ENCODE results near the gene PDE4D. TPM values are rescaled to one million over a fixed set of nuclear protein-coding genes. Genes with fewer than 3 reads are reported as not detected.

The PDE4D gene
- total and polyA plus RNA-seq, 2 donors (not counting 3 experiments of a cell fraction or from before 2014, with no cell fraction given) = 34.5 to 51.2 TPM

DNA sequence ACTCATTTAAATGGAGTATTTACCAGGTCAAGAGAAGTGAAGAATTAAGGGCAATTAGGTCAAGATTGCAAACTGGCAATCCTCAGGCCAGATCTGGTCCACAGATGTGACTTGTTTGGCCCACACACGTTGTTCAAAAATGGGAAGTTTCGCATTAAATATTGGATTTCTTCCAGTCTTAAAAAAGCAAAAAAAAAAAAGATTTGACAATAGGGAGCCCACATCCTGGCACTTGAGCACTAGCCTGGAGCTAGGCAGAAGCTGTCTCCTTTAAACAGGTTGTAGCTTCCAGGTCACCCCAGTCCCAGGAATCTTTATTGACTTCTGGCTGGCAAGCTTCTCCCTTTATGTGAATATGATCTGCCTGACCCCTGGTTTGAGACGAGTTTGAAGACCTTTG is 790.2 kb downstream of the PDE4D start:
- BruUV-seq (replicated peaks) = no TSS peak
- ChIA-PET POLR2A (no interaction called here), CTCF (no interaction called here)
- no peak overlapping the region for H3K4me2 ChIP-seq (ENCODE audit: insufficient read depth, low read length)
- H3K36me3 ChIP-seq (ENCODE audit: control insufficient read depth in 2 of 2, extremely low read depth in 1 of 2, insufficient read depth in 2 of 2, low read length in 2 of 2) = no peaks in the 10 kb centered on the region
- FAIRE-seq (no peak), DNase-seq (ENCODE audit: low read depth, low spot score) (no peak)
- H3K4me1 ChIP-seq (ENCODE audit: control insufficient read depth, extremely low read depth, insufficient read depth, low read length) = no peaks in the 10 kb centered on the region
- intact Hi-C loops (cut with micrococcal nuclease) (no loop called here), dilution Hi-C loops (cut with MboI; ENCODE audit: extremely low pct_ligation_motif_present, low sequenced_read_pairs) (no loop called here)
- no peak overlapping the region for H3K27ac ChIP-seq (ENCODE audit: insufficient read depth, low read depth, low read length)
- no peaks in the 10 kb centered on the region for H3K27me3 ChIP-seq (ENCODE audit: control insufficient read depth in 2 of 2, insufficient read depth in 2 of 2, low read length in 2 of 2)
- no peak overlapping the region for H2AFZ ChIP-seq (ENCODE audit: low read depth, low read length)
- H3K79me2 ChIP-seq (ENCODE audit: control insufficient read depth, insufficient read depth, low read length) = no peaks in the 10 kb centered on the region
- H3K9ac ChIP-seq (replicated peaks; ENCODE audit: extremely low read depth, insufficient read depth, low read length) = no peak overlapping the region
- no peaks in the 10 kb centered on the region for H3K9me3 ChIP-seq (replicated peaks; ENCODE audit: control insufficient read depth, insufficient read depth, low read length)
- H3K9me1 ChIP-seq (replicated peaks; ENCODE audit: control insufficient read depth, extremely low read depth, insufficient read depth, low read length) = no peaks in the 10 kb centered on the region
- no peaks in the 10 kb centered on the region for H4K20me1 ChIP-seq (replicated peaks; ENCODE audit: control insufficient read depth, extremely low read depth, insufficient read depth, low read length)
- H3K4me3 ChIP-seq (replicated peaks in 1 of 3; ENCODE audit: insufficient read depth in 1 of 3, low read depth in 1 of 3, low read length in 3 of 3) = no peak overlapping the region
- no peak for TF ChIP-seq POLR2AphosphoS5 (IDR thresholded peaks at IDR 0.05; ENCODE audit: insufficient read depth, low read depth, low read length)

DNA sequence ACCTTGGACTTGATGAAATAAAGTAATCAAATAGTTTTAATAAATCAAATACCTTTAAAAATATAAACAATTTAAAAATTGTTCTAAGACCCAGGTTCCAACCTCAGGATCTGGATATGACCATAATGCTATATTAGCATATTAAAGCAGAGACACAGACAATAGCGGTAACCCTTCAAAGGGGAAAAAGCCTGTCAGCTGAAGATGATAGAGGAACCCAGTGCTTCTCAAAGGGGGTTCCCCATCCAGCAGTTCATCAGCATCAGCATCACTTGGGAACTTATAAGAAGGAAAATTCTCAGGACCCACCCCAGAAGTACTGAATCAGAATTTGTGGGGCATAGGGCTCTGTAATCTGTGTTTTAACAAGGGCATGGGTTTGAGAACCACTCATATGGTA is 791.1 kb downstream of the PDE4D start:
- CTCF ChIA-PET = no interaction called here
- BruUV-seq (replicated peaks) = no TSS peak

More for the DNA sequence above, 791.1 kb downstream of the PDE4D start:
- no peaks in the 10 kb centered on the region for H3K79me2 ChIP-seq (ENCODE audit: control insufficient read depth, insufficient read depth, low read length)
- POLR2A ChIA-PET = no interaction called here
- intact Hi-C loops (cut with micrococcal nuclease) = no loop called here
- H3K9ac ChIP-seq (replicated peaks; ENCODE audit: extremely low read depth, insufficient read depth, low read length) = no peak overlapping the region
- no peak for TF ChIP-seq EZH2 (IDR thresholded peaks at IDR 0.05; ENCODE audit: borderline replicate concordance, low read depth, low read length, severe bottlenecking)
- TF ChIP-seq JUN (IDR thresholded peaks at IDR 0.05; ENCODE audit: borderline replicate concordance, insufficient read depth, insufficient read length, low read depth) = no peak
- no peak for TF ChIP-seq FOS (IDR thresholded peaks at IDR 0.05; ENCODE audit: borderline replicate concordance, insufficient read depth, low read length)
- no peak for TF ChIP-seq MAX (IDR thresholded peaks at IDR 0.05; ENCODE audit: insufficient read depth, insufficient read length)
- TF ChIP-seq GATA2 (IDR thresholded peaks at IDR 0.05; ENCODE audit: insufficient read depth, insufficient read length, low read depth, low read length) = no peak
- TF ChIP-seq POLR2AphosphoS5 (IDR thresholded peaks at IDR 0.05; ENCODE audit: insufficient read depth, low read depth, low read length) = no peak
- TF ChIP-seq POLR2A (IDR thresholded peaks at IDR 0.05; ENCODE audit: low read depth, low read length) = no peak
- no peak for TF ChIP-seq CTCF (IDR thresholded peaks at IDR 0.05; ENCODE audit: extremely low read depth in 1 of 2, insufficient read depth in 1 of 2, low read depth in 1 of 2, low read length in 2 of 2)
- TF ChIP-seq MYC (IDR thresholded peaks at IDR 0.05; ENCODE audit: low read depth, low read length) = no peak
- no peaks in the 10 kb centered on the region for H4K20me1 ChIP-seq (replicated peaks; ENCODE audit: control insufficient read depth, extremely low read depth, insufficient read depth, low read length)
- no peaks in the 10 kb centered on the region for H3K36me3 ChIP-seq (ENCODE audit: control insufficient read depth in 2 of 2, extremely low read depth in 1 of 2, insufficient read depth in 2 of 2, low read length in 2 of 2)
- H3K9me3 ChIP-seq (replicated peaks; ENCODE audit: control insufficient read depth, insufficient read depth, low read length) = no peaks in the 10 kb centered on the region
- H3K27ac ChIP-seq (ENCODE audit: insufficient read depth, low read depth, low read length) = no peak overlapping the region
- dilution Hi-C loops (cut with MboI; ENCODE audit: extremely low pct_ligation_motif_present, low sequenced_read_pairs) = no loop called here
- FAIRE-seq (no peak), DNase-seq (ENCODE audit: low read depth, low spot score) (no peak)
- no peak overlapping the region for H3K4me3 ChIP-seq (replicated peaks in 1 of 3; ENCODE audit: insufficient read depth in 1 of 3, low read depth in 1 of 3, low read length in 3 of 3)
- no peaks in the 10 kb centered on the region for H3K9me1 ChIP-seq (replicated peaks; ENCODE audit: control insufficient read depth, extremely low read depth, insufficient read depth, low read length)
- H2AFZ ChIP-seq (ENCODE audit: low read depth, low read length) = no peak overlapping the region
- no peak overlapping the region for H3K4me2 ChIP-seq (ENCODE audit: insufficient read depth, low read length)
- no peaks in the 10 kb centered on the region for H3K27me3 ChIP-seq (ENCODE audit: control insufficient read depth in 2 of 2, insufficient read depth in 2 of 2, low read length in 2 of 2)
- no peaks in the 10 kb centered on the region for H3K4me1 ChIP-seq (ENCODE audit: control insufficient read depth, extremely low read depth, insufficient read depth, low read length)

Measured in endothelial cell of umbilical vein (primary cell).